SK-N-SH treated with all-trans-retinoic acid at 6 μM for 48 hours (cell line): ENCODE results near the gene FHIT.

Source experiments
- ARNTL ChIP-seq: fragments of 450-650 bp; formaldehyde crosslinking; IDR thresholded peaks from 2 replicates; pipeline ENCODE4 v1.5.0; 2020; ENCODE audit warnings: low read depth, mild to moderate bottlenecking, moderate library complexity, borderline replicate concordance
- CSDC2 ChIP-seq: fragments of 250-450 bp; sonication (Bioruptor Pico); IDR thresholded peaks from 2 replicates; pipeline ENCODE4 v1.5.0; 2020; ENCODE audit warnings: mild to moderate bottlenecking, moderate library complexity
- ESRRG ChIP-seq: fragments of 250-450 bp; sonication (Bioruptor Pico); IDR thresholded peaks from 2 replicates; pipeline ENCODE4 v1.6.1; 2021; ENCODE audit warnings: mild to moderate bottlenecking
- GLIS3 ChIP-seq: fragments of 250-450 bp; sonication (Bioruptor Pico); IDR thresholded peaks from 2 replicates; pipeline ENCODE4 v1.5.0; 2020; ENCODE audit warnings: mild to moderate bottlenecking, moderate library complexity
- ISL1 ChIP-seq: fragments of 250-450 bp; sonication (Bioruptor Pico); IDR thresholded peaks from 2 replicates; pipeline ENCODE4 v2.1.2; 2022; ENCODE audit warnings: mild to moderate bottlenecking, moderate library complexity

DNA sequence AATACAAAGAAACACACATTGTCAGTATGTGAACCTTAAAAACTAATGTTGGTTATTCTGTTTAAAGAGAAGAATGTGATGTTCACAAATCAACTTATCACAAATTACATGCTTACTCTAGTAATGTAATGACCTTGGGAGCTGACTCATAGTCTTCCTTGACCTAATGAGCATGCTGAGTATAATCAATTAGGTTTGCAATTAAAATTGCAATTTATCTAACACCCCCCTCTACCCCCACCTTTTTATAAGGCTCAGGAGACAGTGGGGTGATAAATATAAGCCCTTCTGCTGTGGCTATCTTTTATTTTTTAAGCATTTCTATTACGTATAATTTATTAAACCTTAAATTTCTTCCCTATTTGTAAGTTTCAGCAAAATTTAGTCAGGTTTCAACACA lies 1253.7 kb downstream of the FHIT start:
- TF ChIP-seq CSDC2 (CRISPR knock-in tag) (no peak), ARNTL (CRISPR knock-in tag) (no peak), ISL1 (CRISPR knock-in tag) (no peak), GLIS3 (CRISPR knock-in tag) (no peak), ESRRG (CRISPR knock-in tag) (no peak)
